Neural progenitor cell (in vitro differentiated cells): ENCODE data around the gene OPCML.

ENCODE experiments used
- EZH2 ChIP-seq: fragments of 200-600 bp; sonication (generic); IDR thresholded peaks from 2 replicates; pipeline ENCODE4 v1.6.1; 2017; ENCODE audit warnings: antibody characterized with exemption, mild to moderate bottlenecking, moderate library complexity
- EZH2phosphoT487 ChIP-seq: fragments of 200-600 bp; sonication (generic); IDR thresholded peaks from 2 replicates; pipeline ENCODE4 v1.6.1; 2017; ENCODE audit warnings: antibody characterized with exemption
- TF ChIP-seq, protein P1 (sequence below): fragments of 200-600 bp; sonication (generic); IDR thresholded peaks from 2 replicates; pipeline ENCODE4 v1.5.1; 2017; ENCODE audit warnings: antibody characterized with exemption, mild to moderate bottlenecking

DNA sequence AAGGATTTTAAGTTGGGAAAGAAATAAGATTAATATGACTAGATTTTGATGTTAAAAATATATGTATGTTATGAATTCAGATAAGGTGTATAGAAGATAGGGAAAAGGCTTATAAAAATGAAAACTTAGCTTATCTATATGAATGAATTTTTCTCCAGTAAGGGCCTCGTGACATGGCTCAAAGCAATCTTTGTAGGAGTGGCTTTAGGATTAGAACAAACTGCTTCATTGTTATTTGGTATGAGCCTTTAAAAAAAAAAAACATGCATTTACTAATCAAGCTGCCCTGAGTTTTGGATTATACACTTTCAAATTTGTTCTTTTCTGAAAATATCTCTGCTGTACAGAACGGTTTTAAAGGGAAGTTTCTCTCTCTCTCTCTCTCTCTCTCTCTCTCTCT lies 905.9 kb downstream of the OPCML start:
- TF ChIP-seq, protein P1, sequence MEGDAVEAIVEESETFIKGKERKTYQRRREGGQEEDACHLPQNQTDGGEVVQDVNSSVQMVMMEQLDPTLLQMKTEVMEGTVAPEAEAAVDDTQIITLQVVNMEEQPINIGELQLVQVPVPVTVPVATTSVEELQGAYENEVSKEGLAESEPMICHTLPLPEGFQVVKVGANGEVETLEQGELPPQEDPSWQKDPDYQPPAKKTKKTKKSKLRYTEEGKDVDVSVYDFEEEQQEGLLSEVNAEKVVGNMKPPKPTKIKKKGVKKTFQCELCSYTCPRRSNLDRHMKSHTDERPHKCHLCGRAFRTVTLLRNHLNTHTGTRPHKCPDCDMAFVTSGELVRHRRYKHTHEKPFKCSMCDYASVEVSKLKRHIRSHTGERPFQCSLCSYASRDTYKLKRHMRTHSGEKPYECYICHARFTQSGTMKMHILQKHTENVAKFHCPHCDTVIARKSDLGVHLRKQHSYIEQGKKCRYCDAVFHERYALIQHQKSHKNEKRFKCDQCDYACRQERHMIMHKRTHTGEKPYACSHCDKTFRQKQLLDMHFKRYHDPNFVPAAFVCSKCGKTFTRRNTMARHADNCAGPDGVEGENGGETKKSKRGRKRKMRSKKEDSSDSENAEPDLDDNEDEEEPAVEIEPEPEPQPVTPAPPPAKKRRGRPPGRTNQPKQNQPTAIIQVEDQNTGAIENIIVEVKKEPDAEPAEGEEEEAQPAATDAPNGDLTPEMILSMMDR = no peak
- no peak for TF ChIP-seq EZH2phosphoT487
- TF ChIP-seq EZH2 = no peak
